Panc1 (cell line): ENCODE results near the gene CACNG6.

Source experiments
- CTCF ChIP-seq: fragments of 450-650 bp; IDR thresholded peaks from 2 replicates; pipeline ENCODE4 v1.5.1; 2017; ENCODE audit warnings: mild to moderate bottlenecking
- SIN3A ChIP-seq: IDR thresholded peaks from 2 replicates; pipeline ENCODE4 v1.6.1; 2012; ENCODE audit warnings: low read depth, mild to moderate bottlenecking, low read length, moderate library complexity, borderline replicate concordance; ENCODE audit not compliant: insufficient read depth

GRCh38 chr19:53982611-53983010 lies 8.8 kb upstream of the CACNG6 start:
- TF ChIP-seq CTCF (no peak), SIN3A (no peak)
